SK-N-SH (cell line): ENCODE results near the gene TAF6. TPM values are rescaled to one million over a fixed set of nuclear protein-coding genes. Genes with fewer than 3 reads are reported as not detected.
A peak's percentile ranks its signal among the peaks of the same experiment; 100 is the strongest.

ENCODE experiments used
- CTCF ChIA-PET: fragments of 300-600, 350-600 bp; formaldehyde crosslinking; extraction: SDS; loops from one replicate; lab custom pipeline; 2021; lab: Yijun Ruan, JAX
- POLR2A ChIA-PET: fragments of 350-600 bp; sonication (Branson Sonifier 250); formaldehyde crosslinking; extraction: SDS; loops from one replicate; lab custom pipeline; 2020; ENCODE audit warnings: antibody characterized with exemption, inconsistent platforms; lab: Yijun Ruan, JAX
- DNase-seq: peaks from one replicate; pipeline ENCODE4 v3.0.0; 2012
- H2AFZ ChIP-seq: fragments of 200-600 bp; sonication (generic); 2 replicates; pipeline ENCODE4 v1.8.1; 2016; ENCODE audit warnings: antibody characterized with exemption, mild to moderate bottlenecking, low read depth
- H3F3A ChIP-seq: fragments of 200-600 bp; sonication (generic); replicated peaks from 2 replicates; pipeline ENCODE3; 2016; ENCODE audit warnings: antibody characterized with exemption, mild to moderate bottlenecking; ENCODE audit not compliant: insufficient read depth
- H3K27ac ChIP-seq, 2 experiments: fragments of 200-500 bp in 1 of 2; fragments of 200-600 bp in 1 of 2; sonication (Bioruptor generic) in 1 of 2; sonication (generic), shearing (Covaris generic) in 1 of 2; 2 replicates each; pipeline versions ENCODE4 v1.5.1 to v1.6.1; 2014 to 2016; ENCODE audit warnings: low read depth in 2 of 2, inconsistent platforms in 1 of 2, low read length in 1 of 2, mild to moderate bottlenecking in 1 of 2, mixed read lengths in 1 of 2
- H3K27me3 ChIP-seq: fragments of 200-600 bp; sonication (generic), shearing (Covaris generic); 2 replicates; pipeline ENCODE4 v1.6.1; 2016; ENCODE audit warnings: mixed run types; ENCODE audit not compliant: insufficient read depth
- H3K36me3 ChIP-seq, 2 experiments: fragments of 200-500 bp in 1 of 2; fragments of 200-600 bp in 1 of 2; sonication (Bioruptor generic) in 1 of 2; sonication (generic) in 1 of 2; replicated peaks in 1 of 2; 2 replicates each; pipeline versions ENCODE3 to v1.5.1; 2014 to 2016; ENCODE audit warnings: low read length in 1 of 2, mild to moderate bottlenecking in 1 of 2; ENCODE audit not compliant: insufficient read depth in 2 of 2, control insufficient read depth in 1 of 2
- H3K4me1 ChIP-seq, 2 experiments: fragments of 200-500 bp in 1 of 2; fragments of 200-600 bp in 1 of 2; sonication (Bioruptor generic) in 1 of 2; sonication (generic), shearing (Covaris generic) in 1 of 2; 2 replicates each; pipeline versions ENCODE4 v1.5.1 to v1.6.1; 2014 to 2016; ENCODE audit warnings: low read depth in 1 of 2, low read length in 1 of 2, mixed run types in 1 of 2; ENCODE audit not compliant: insufficient read depth in 2 of 2, control insufficient read depth in 1 of 2
- H3K4me2 ChIP-seq: fragments of 200-600 bp; sonication (generic), shearing (Covaris generic); 2 replicates; pipeline ENCODE4 v1.6.1; 2017; ENCODE audit warnings: mixed run types
- H3K4me3 ChIP-seq, 2 experiments: fragments of 200-500 bp in 1 of 2; fragments of 200-600 bp in 1 of 2; sonication (Bioruptor generic) in 1 of 2; sonication (generic), shearing (Covaris generic) in 1 of 2; 2 replicates each; pipeline versions ENCODE4 v1.5.1 to v1.8.1; 2014 to 2016; ENCODE audit warnings: low read depth in 2 of 2, inconsistent platforms in 1 of 2, low read length in 1 of 2, mild to moderate bottlenecking in 1 of 2, mixed read lengths in 1 of 2, moderate library complexity in 1 of 2
- H3K79me2 ChIP-seq: fragments of 200-600 bp; sonication (generic); 2 replicates; pipeline ENCODE4 v1.8.1; 2017; ENCODE audit warnings: mild to moderate bottlenecking; ENCODE audit not compliant: insufficient read depth
- H3K9ac ChIP-seq: fragments of 200-600 bp; sonication (generic); 2 replicates; pipeline ENCODE4 v1.6.1; 2017; ENCODE audit warnings: mixed run types
- H3K9me2 ChIP-seq: fragments of 200-600 bp; sonication (generic); 2 replicates; pipeline ENCODE4 v1.6.1; 2017; ENCODE audit warnings: mixed run types
- H3K9me3 ChIP-seq: fragments of 200-600 bp; sonication (generic); 2 replicates; pipeline ENCODE4 v1.6.1; 2017; ENCODE audit warnings: mixed run types, mild to moderate bottlenecking, moderate library complexity
- H4K20me1 ChIP-seq: fragments of 200-600 bp; sonication (generic); 2 replicates; pipeline ENCODE4 v1.6.1; 2017; ENCODE audit warnings: mild to moderate bottlenecking, mixed run types; ENCODE audit not compliant: insufficient read depth
- ELF1 ChIP-seq: IDR thresholded peaks from 2 replicates; pipeline ENCODE4 v1.4.0; 2012
- FOSL2 ChIP-seq: IDR thresholded peaks from 2 replicates; pipeline ENCODE4 v1.4.0; 2012; ENCODE audit warnings: low read depth, mild to moderate bottlenecking, moderate library complexity, borderline replicate concordance
- FOXJ3 ChIP-seq: sonication (generic); formaldehyde crosslinking; IDR thresholded peaks from 2 replicates; pipeline ENCODE4 v1.5.1; 2020; ENCODE audit warnings: mild to moderate bottlenecking, missing genetic modification reagents
- FOXM1 ChIP-seq: IDR thresholded peaks from 2 replicates; pipeline ENCODE4 v1.4.0; 2012; ENCODE audit warnings: low read depth, mild to moderate bottlenecking
- GABPA ChIP-seq: IDR thresholded peaks from 2 replicates; pipeline ENCODE4 v1.4.0; 2012; ENCODE audit warnings: low read depth, mild to moderate bottlenecking
- GATA2 ChIP-seq: sonication (generic); formaldehyde crosslinking; IDR thresholded peaks from 2 replicates; pipeline ENCODE4 v1.5.0; 2020; ENCODE audit warnings: mild to moderate bottlenecking, missing genetic modification reagents
- MEF2A ChIP-seq: IDR thresholded peaks from 2 replicates; pipeline ENCODE4 v1.4.0; 2012; ENCODE audit warnings: low read depth, borderline replicate concordance
- MXI1 ChIP-seq: IDR thresholded peaks from 2 replicates; pipeline ENCODE4 v1.6.1; 2012; ENCODE audit warnings: mild to moderate bottlenecking, low read depth, low read length, improper control_type of control experiment
- NFIC ChIP-seq: IDR thresholded peaks from 2 replicates; pipeline ENCODE4 v1.4.0; 2012; ENCODE audit warnings: borderline replicate concordance
- NRF1 ChIP-seq: IDR thresholded peaks from 2 replicates; pipeline ENCODE4 v1.6.1; 2012; ENCODE audit warnings: low read depth, mild to moderate bottlenecking, low read length
- RAD21 ChIP-seq: IDR thresholded peaks from 2 replicates; pipeline ENCODE4 v1.6.1; 2012; ENCODE audit warnings: mild to moderate bottlenecking, low read length
- RFX5 ChIP-seq: IDR thresholded peaks from 2 replicates; pipeline ENCODE4 v1.6.1; 2012; ENCODE audit warnings: mild to moderate bottlenecking, improper control_type of control experiment, low read length
- SIN3A ChIP-seq: IDR thresholded peaks from 2 replicates; pipeline ENCODE4 v1.6.1; 2012; ENCODE audit warnings: low read depth, mild to moderate bottlenecking, low read length, moderate library complexity, borderline replicate concordance
- TAF1 ChIP-seq: IDR thresholded peaks from 2 replicates; pipeline ENCODE4 v1.6.1; 2012; ENCODE audit warnings: low read depth, mild to moderate bottlenecking, low read length, moderate library complexity, borderline replicate concordance
- TCF12 ChIP-seq: IDR thresholded peaks from 2 replicates; pipeline ENCODE4 v1.4.0; 2012
- USF1 ChIP-seq: IDR thresholded peaks from 2 replicates; pipeline ENCODE4 v1.4.0; 2012; ENCODE audit warnings: low read depth, borderline replicate concordance
- YY1 ChIP-seq: IDR thresholded peaks from 2 replicates; pipeline ENCODE4 v1.4.0; 2012; ENCODE audit warnings: low read depth, mild to moderate bottlenecking
- ZBTB33 ChIP-seq: IDR thresholded peaks from 2 replicates; pipeline ENCODE4 v1.4.0; 2012; ENCODE audit warnings: low read depth, borderline replicate concordance
- WGBS: methylation state at CpG from one replicate; pipeline ENCODE4 v1.1.6; 2017; ENCODE audit warnings: low lambda C conversion rate; 5-methylcytosine and 5-hydroxymethylcytosine counted together
- polyA plus RNA-seq, 3 experiments: library from polyadenylated mRNA; depleted of rRNA; stranded (reverse); fragments of >200 nt; gene quantifications; 2 replicates each; pipeline ENCODE4 v1.2.3, GENCODE V29; 2012

TAF6 gene
- polyA plus RNA-seq, 1 of the 3 experiments (the other 2 are of a cell fraction), result 70.5 TPM

DNA sequence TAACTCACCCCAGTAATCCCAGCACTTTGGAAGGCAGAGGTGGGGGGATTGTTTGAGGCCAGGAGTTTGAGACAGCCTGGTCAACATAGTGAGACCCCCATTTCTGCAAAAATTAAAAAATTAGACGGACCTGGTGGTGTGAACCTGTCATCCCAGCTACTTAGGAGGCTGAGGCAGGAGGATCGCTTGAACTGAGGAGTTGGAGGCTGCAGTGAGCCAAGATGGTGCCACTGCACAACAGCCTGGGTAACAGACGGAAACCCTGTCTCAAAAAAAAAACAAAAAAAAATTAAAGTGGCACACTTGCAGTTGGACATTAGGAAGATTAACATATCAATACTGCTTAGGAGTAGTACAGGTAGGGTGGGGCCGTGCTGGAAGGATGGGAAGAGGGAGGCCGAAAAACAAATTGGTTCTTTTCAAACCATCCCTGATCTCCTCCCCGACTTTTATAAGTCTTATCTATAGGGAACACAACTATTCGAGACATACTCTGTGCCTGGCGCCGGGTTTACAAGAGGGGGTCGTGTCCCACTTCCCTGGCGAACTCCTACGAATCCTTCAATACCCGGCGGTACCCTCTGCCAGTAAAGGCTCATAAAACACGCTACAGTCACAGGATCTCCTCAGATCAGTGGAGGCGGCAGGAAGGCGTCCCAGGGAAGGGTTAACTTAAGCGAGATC is 628 bp downstream of the TAF6 start:
- CTCF ChIA-PET, result interaction anchor here (7.2 kb wide), 1 partner anchor 13 kb away, joined by 42 read pairs; no protein-coding TSS in a partner anchor
- Histone ChIP-seq H3K36me3 (peaks cover 5 to 25% of the 10 kb centered on the region in 2 experiments), H3K27ac (peak overlapping the region; percentile 84), H3K9ac (peak overlapping the region; percentile 78), H2AFZ (peak overlapping the region; percentile 93), H3K4me1 (peaks cover 0 to 11% of the 10 kb centered on the region in 2 experiments; a peak in 2 of 4 replicates), H3K9me3 (no peaks in the 10 kb centered on the region), H3F3A (peaks cover 20% of the 10 kb centered on the region), H3K79me2 (peaks cover 47% of the 10 kb centered on the region), H3K4me3 (peak overlapping the region; percentile 69 to 97), H3K27me3 (no peaks in the 10 kb centered on the region), H3K4me2 (peak overlapping the region; percentile 96), H4K20me1 (no peaks in the 10 kb centered on the region), H3K9me2 (no peaks in the 10 kb centered on the region)
- DNase-seq, result no peak
- POLR2A ChIA-PET, result no interaction called here
- WGBS, result 17% methylated on average over 18 of the region's 18 CpGs
- TF ChIP-seq SIN3A (no peak), GATA2 (CRISPR knock-in tag) (no peak), GABPA (no peak), NRF1 (no peak), RAD21 (no peak), ELF1 (no peak), NFIC (no peak), FOXJ3 (CRISPR knock-in tag) (no peak), MXI1 (no peak), TAF1 (no peak), FOXM1 (no peak), ZBTB33 (no peak), RFX5 (no peak), FOSL2 (no peak), TCF12 (no peak), YY1 (no peak), MEF2A (no peak), USF1 (no peak)
- TF ChIP-seq, all 33 proteins: peak for 0
